Amygdala (tissue), 56 donors: ENCODE results near the gene FRRS1L.

Source experiments
- DNase-seq, 56 donors: peaks; one replicate each; lab custom pipeline; 2025; lab: John Stamatoyannopoulos, UW

Gene FRRS1L

DNA sequence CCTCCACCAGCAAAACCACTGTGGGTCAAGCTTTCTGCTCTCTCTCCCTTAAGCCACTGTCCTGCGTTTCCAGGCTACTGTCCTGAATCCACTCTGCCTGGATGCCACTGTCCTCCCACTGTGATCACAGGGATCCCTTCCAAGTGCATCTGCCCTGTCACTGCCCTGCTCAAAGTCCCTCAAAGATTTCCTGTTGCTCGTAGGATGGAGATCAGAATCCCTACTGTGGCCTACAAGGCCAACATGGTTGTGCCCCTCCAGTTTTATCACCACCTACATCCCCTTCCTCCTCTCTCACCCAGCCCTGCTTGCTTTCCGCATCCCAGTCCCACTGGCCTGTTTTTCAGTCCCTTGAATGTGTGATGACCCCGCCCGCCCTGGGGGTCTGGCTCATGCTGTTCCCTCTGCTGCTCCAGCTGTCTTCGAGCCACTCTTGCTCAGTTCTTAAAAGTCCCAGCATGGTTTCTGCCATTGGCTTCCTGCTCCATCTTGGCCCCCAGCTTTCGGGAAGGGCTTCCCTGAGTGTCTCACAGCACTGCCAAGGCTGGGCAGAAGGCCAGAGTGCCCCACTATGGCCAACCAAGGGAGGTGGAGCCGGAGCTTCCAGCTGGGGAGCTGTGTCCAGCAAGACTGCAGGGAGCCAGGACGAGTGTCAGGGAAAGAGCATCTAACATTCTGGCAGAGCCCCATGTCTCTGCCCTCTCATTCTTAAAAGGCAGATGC lies 12.9 kb upstream of the FRRS1L start:
- DNase-seq, result peak in 36 of 56 donors; percentile 1 to 54 (median 29)

- no peak for DNase-seq
These were observed 9.9 kb upstream of the FRRS1L start for GRCh38 chr9:109176963-109177362.

DNA sequence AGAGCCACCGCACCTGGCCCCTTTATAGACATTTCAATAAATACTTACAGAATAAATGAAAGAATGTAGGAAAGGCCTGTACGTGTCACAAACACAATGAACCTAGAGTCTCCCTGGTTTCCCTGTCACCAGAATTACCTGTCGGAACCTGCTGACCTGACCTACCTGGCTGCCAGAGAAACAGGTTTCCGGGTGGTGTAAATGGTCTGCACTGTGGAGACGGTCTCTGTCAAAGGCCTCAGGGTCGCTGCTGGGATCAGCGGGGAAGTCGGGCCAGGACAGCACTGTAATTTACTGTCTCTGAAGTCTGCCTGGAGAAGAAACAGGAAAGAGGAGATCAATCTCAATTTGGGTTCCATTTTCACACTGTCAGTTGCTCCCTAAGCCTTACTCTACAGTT lies 9.3 kb upstream of the FRRS1L start:
- DNase-seq, result no peak

DNA sequence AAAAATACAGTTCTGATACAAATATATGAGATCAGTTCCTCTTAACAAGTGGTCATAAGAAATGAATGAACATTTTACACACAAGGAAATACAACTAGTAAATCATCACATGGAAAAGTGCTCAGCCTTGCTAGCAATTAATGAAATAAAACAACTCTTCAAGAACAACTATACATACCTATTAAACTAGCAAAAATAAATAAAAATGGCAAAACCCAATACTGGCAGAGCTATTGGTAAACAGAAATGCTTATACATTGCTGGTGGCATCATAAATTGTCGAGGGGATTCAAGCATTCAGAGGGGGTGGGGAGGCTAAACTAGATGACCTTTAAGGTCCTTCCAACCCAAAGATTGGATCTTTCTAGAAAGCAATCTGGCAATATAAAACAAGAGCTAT lies 5.9 kb upstream of the FRRS1L start:
- DNase-seq, result no peak

DNA sequence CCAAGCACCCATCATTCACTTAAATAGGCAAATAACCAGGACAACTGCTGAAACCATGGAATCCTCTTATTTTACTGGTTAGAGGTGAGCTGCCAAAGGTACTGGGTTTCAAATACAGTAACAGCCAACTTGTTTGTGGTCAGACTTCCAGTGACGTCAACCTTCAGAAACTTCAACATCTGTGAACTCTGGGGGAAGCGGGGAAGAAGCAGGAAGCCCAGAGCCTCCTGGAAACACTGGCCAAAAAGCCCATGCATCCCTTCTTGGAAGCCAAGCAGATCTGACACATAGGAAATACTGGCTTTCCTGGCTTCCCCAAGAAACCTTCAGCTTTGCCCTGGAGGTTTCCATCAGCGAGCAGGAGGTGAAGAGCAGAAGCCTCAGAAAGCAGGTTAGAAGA lies 4.9 kb upstream of the FRRS1L start:
- DNase-seq, result no peak

GRCh38 chr9:109168170-109168569 lies 1.1 kb upstream of the FRRS1L start:
- DNase-seq, result no peak

DNA sequence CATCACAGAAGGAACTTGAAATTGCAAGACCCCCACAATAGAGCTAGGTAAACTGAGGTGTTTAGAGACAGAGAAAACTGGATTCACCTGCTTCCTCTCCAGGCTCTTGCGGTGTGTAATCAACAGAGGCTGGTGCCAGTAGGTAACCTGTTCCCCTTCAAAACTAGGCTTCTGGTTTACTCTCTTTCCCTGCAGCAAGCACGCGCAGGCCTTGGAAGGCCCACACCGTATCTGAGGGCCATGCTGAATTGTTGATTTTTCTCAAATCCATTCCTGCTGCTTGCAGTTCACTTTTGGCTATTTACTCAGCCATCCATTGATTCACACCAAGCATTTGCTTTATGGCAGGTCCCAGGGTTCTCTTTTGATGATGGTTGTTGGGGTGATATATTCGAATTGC lies 667 bp upstream of the FRRS1L start:
- DNase-seq, result peak in 1 of 56 donors; percentile 27

- no peak for DNase-seq
These were observed 778 bp downstream of the FRRS1L start for GRCh38 chr9:109166171-109166770.

DNA sequence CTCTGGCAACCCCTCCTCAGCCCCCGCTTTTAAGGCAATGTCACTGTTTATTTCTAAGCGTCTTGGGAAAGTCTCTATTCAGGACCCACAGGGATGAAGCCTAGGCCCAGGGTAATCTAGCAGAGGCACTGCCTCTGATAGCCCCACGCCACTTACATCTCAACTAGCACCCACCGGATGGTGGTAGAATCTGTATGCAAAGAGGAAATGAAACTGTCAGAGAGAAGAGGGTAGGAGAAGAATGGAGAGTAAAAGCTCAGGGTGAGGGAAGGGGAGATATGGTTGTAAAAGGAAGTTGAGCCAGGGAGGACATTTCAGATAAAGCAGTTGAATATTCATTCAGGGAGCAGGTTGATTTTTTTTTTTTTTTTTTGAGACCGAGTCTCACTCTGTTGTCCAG lies 3.0 kb downstream of the FRRS1L start:
- DNase-seq, result no peak

DNA sequence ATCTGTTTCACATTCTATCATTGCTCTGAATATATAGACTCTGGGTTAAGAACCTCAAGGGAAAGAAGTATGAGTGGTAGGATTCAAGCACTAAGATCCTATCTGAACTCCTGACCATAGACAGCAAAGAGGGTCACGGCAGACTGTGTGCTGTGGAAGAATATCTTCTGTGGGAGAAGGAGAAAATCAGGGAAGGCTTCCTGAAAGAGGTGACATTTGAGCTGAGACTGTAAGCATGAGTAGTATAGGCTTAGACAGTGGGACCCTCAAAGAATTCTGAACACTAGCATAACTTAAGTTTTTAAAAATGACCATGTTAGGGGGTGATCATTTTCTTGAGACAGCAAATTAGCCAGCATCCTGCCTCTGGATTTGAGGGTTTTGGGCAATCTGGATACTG lies 3.9 kb downstream of the FRRS1L start:
- no peak for DNase-seq

DNA sequence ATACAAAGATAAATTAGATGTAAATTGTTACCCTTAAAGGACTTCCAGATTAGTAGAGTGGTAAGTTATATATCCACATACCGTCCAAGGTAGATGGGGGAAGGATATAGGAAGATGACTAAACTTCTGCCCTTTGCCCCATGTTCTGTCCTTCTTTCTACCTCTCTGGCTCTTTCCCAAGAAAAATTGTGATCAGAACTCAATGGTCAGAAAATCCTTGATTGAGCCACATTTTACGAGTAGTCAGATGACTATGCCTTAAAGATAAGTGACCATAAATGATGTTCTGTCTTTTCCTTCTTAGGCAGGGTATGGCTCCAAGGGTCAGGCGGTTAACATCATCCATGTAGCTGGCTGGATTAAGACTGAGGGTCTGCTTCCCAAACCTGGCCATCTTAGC lies 4.4 kb downstream of the FRRS1L start:
- no peak for DNase-seq

- DNase-seq, result no peak
These were observed 5.6 kb downstream of the FRRS1L start for GRCh38 chr9:109161471-109161870.

- no peak for DNase-seq
These were observed 7.5 kb downstream of the FRRS1L start for GRCh38 chr9:109159583-109159982.

DNA sequence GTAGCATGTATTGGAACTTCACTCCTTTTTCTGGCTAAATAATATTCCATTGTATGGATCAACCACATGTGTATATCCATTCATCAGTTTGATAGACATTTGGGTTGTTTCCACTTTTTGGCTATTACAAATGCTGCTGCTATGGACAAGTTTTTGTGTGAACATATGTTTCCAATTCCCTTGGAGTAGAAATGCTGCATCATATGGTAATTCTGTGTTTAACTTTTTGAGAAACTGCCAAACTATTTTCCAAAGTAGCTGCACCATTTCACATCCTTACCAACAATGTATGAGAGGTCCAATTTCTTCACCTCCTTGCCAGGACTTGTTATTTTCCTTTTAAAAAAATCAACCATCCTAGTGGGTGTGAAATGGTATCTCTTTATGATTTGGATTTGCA lies 8.4 kb downstream of the FRRS1L start:
- no peak for DNase-seq

GRCh38 chr9:109156708-109157107 lies 10.3 kb downstream of the FRRS1L start:
- no peak for DNase-seq

DNA sequence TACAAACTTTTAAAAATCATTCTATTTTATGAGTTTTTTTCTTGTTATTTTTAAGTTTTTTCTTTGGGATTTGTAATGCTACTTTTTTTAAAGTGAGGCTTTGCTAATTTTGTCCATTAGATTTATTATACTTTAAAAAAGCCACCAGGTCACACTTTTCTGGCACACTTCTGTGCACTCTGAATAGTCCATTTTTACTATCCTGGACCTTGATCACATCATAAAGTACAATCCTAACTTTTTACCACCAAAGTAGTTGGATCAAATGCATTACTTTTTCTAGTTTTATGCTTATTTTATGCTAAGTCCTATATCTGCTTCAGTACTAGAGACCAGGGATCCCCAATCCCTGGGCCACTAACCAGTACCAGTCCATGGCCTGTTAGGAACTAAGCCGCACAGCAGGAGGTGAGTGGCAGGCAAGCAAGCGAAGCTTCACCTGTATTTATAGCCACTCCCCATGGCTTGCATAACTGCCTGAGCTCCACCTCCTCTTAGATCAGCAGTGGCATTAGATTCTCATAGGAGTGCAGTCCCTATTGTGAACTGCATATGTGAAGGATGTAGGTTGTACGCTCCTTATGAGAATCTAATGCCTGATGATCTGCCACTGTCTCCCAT lies 16.0 kb downstream of the FRRS1L start:
- no peak for DNase-seq

- no peak for DNase-seq
These were observed 17.3 kb downstream of the FRRS1L start for GRCh38 chr9:109149722-109150121.

- DNase-seq, result no peak
These were observed 18.0 kb downstream of the FRRS1L start for GRCh38 chr9:109149089-109149488.

DNA sequence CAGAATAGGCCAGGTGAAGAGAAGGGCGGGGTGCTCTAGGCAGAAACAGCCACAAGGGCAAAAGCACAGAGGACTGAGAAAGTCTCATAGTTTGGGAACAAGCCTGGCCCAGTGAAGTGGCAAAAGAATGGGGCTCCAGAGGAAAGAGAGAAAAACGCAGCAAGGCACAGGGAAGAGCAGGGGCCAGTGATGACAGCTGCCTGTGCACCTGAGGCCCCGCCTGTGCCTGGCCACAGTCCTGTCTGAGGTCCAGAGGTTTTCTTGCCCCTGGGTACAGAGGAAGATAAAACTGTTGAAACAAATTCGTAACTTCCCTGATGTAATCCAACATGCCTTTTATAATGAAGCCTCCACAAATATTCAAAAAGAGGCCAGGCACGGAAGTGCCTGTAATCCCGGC lies 22.0 kb downstream of the FRRS1L start:
- no peak for DNase-seq

DNA sequence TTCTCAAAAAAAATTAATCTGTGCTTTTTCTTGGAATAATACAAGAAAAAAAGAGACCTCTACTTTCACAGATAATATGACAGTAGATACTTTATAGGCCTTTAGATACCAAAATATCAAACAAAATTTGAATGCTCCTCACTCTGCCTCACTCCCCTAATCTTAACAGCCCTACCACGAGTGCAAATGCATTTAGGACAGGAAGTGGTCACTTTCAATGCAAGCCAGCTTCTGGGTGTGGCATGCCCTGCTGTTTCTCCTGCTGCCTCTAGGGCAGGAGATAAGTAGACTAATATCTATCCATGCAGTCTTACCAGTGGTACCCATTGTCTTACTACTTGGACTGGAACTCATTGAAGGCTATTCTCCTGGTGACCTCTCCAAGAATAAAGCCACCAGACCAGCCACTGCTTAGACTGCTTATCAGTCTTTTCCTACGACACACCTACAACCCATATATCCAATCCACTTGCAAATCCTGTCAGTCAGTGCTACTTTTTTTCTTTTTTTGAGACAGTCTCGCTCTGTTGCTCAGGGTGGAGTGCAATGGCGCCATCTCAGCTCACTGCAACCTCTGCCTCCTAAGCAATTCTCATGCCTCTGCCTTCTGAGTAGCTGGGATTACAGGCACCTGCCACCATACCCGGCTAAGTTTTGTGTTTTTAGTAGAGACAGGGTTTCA lies 23.0 kb downstream of the FRRS1L start:
- DNase-seq, result no peak

DNA sequence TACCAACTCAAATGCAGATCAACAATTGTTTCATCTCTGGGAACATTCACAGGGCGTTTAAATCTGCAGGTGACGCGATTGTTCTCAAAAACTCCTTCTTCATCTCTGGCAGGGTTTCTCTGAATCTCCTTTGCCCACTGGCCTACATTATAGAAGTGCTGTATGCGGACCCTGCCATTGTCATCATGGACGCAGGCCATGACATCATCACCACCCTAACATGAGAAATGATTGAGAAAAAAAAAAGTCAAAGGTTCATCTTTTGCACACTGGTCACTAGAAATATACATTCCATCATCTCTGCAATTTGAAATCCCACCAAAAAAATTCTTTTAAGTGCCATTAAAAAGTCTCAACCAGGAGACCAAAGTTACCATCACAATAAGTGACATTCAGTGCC lies 25.7 kb downstream of the FRRS1L start:
- DNase-seq, result no peak

DNA sequence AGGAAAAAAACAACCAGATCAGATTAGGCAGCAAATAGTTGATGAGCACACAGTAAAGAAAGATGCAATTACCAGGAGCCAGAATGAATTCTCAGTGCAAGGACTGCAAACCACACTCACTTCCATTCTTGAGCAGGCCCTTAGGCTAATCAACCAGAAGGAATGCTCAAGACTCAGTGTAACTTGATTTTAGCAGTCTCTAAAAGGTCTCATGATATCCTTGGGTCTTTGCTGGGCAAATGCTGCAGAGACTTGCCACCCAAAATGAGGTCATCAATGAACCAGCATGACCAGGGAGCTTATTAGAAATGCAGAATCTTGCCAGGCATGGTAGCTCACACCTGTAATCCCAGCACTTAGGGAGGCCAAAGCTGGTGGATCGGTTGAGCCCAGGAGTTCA lies 27.2 kb downstream of the FRRS1L start:
- no peak for DNase-seq
